Fibroblast of pulmonary artery (primary cell): ENCODE data around the gene MFAP1.
A peak's percentile ranks its signal among the peaks of the same experiment; 100 is the strongest.

ENCODE experiments used
- DNase-seq: peaks from one replicate; pipeline ENCODE4 v3.0.0-alpha.2; 2010; ENCODE audit warnings: low read depth
- H3K4me3 ChIP-seq: replicated peaks from 2 replicates; pipeline ENCODE4 v1.5.1; 2011; ENCODE audit warnings: low read depth, mild to moderate bottlenecking, control low read depth, low read length, moderate library complexity
- TF ChIP-seq, protein P1 (sequence below): IDR thresholded peaks from 2 replicates; pipeline ENCODE4 v1.5.1; 2011; ENCODE audit warnings: mild to moderate bottlenecking, control low read depth, low read length, inconsistent platforms; ENCODE audit errors: missing control alignments

MFAP1 gene

DNA sequence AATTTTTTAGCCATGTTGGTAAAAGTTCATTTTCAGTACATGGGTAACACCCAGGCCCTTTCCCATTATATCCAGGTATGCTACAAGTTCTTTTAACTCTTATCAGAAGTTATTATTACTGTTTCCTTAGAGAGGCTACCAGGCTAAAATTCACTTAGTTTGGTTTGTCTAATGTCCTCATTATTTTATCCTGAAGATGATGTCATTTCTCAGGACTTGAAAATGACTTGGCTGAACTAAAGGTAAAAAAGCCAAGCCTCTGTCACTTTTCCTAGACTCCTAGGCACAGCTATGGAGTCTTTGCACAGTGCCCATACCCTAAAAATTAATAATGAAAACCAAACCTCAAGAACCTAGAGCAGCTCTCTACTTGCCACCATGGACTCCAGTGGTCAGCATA, 51.9 kb downstream of the MFAP1 start:
- TF ChIP-seq, protein P1, sequence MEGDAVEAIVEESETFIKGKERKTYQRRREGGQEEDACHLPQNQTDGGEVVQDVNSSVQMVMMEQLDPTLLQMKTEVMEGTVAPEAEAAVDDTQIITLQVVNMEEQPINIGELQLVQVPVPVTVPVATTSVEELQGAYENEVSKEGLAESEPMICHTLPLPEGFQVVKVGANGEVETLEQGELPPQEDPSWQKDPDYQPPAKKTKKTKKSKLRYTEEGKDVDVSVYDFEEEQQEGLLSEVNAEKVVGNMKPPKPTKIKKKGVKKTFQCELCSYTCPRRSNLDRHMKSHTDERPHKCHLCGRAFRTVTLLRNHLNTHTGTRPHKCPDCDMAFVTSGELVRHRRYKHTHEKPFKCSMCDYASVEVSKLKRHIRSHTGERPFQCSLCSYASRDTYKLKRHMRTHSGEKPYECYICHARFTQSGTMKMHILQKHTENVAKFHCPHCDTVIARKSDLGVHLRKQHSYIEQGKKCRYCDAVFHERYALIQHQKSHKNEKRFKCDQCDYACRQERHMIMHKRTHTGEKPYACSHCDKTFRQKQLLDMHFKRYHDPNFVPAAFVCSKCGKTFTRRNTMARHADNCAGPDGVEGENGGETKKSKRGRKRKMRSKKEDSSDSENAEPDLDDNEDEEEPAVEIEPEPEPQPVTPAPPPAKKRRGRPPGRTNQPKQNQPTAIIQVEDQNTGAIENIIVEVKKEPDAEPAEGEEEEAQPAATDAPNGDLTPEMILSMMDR: no peak
- no peak overlapping the region for H3K4me3 ChIP-seq
- no peak for DNase-seq

DNA sequence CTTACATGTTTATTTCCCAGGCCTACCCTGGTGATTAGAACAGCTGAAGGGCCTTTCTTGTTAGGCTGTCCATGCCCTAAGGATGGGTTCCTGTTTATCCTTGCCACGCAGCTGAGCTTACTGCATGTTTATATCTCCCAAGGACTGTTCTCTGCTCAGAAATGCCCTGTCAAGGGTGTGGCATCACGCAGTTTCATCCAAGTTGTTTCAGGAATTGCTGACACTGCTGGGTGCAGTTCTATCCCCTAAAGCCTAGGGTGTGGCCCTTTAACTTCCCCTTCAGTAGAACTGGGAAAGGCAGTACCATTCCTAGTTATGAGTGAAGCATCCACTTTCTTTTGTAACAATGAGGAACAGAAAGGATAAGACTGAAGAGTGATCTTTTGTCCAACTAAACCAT, 52.7 kb downstream of the MFAP1 start:
- DNase-seq: no peak

DNA sequence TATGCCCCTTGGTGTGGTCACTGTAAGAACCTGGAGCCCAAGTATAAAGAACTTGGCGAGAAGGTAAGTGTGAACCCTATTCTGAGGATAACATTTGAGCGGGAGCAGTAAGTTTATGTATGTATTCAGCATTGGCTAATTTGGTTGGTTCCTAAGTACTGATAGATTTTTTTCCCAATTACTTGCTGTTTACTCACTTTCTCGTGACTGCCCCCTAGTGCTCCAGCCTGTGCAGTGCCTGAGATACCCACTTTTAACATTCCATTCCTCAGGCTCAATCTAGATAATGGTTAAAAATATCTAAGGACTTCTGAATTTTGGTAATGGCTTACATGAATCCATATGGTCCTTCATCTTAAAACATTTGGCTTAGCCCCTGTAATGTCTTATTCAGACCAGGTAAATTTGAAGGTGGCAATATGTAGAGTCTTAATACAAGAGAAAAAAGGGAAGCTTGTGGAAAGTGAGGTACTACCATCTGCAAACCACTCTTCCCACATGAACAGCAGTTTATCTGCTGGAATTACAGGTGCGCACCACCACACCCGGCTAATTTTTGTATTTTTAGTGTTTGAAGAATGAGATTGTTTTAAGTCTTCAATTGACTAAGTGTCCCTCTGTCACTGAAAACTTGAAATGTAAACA, 54.8 kb downstream of the MFAP1 start:
- no peak overlapping the region for H3K4me3 ChIP-seq
- DNase-seq: peak; percentile 78
- TF ChIP-seq, protein P1: peak; percentile 98

More for the DNA sequence above, 52.7 kb downstream of the MFAP1 start:
- TF ChIP-seq, protein P1: no peak
- no peak overlapping the region for H3K4me3 ChIP-seq

DNA sequence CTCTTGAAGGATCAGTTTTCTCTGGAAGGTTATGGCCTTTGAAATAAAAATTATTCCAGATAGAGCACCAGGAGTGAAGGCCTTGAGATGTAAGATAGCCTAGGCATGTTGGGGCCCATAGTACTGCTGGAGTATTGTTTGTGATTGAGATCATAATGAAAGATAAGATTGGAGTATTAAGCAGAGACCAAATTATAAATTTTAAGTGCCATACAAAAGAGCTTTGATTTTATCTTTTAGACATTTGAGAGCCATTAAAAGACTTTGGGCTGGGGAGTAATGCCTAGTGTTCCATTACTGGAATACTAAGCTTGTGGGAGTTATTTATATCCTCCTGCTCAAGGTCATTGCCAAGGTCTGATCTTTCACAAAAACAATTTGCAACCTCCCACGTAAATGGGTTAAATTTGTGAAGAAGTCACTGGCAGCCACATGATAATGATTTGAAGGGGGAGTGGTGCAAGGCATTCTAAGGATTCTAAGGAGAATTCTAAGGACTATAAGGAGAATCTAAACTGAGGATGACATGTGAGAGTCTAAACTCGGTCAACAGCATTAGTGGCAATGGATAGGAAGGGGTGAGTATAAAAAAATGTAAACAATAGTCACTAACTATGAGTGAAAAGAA, 60.6 kb downstream of the MFAP1 start:
- TF ChIP-seq, protein P1: no peak
- no peak overlapping the region for H3K4me3 ChIP-seq
- DNase-seq: no peak

DNA sequence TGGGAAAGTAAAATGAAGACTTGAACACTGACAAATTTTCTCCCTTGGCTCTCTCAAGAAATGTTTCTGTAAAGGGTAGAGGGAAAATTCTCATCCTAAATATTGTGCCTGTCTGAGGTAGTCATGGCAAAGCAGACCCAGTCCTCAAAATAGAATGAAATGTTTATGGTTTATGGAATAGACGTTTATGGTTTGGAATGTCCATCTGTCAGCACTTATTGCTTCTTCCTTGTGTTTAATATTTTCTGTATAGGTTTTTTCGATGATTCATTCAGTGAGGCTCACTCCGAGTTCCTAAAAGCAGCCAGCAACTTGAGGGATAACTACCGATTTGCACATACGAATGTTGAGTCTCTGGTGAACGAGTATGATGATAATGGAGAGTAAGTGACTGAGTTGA, 61.7 kb downstream of the MFAP1 start:
- DNase-seq: no peak
- TF ChIP-seq, protein P1: no peak
- H3K4me3 ChIP-seq: no peak overlapping the region
